K562 (cell line): ENCODE measurements around the gene CDCA5. TPM values are rescaled to one million over a fixed set of nuclear protein-coding genes. Genes with fewer than 3 reads are reported as not detected.

ENCODE experiments used
- ATAC-seq: fragments of 200-7000 bp; cut with Tn5 transposase; 3 replicates; pipeline ENCODE4 v1.9.1; 2020; ENCODE audit warnings: moderate library complexity
- BruUV-seq: library from RNA; stranded (reverse); fragments of 400-500 nt; replicated peaks from 2 replicates; lab custom pipeline; 2021; lab: Mats Ljungman, UMichigan
- CTCF ChIA-PET: fragments of 300-600 bp; formaldehyde crosslinking; extraction: SDS; loops from one replicate; lab custom pipeline; 2021; ENCODE audit warnings: low intra/inter-chr PET ratio; lab: Yijun Ruan, JAX
- POLR2A ChIA-PET: fragments of 300-600, 350-650 bp; sonication (Branson Sonifier 250); formaldehyde crosslinking; extraction: SDS; loops from one replicate; lab custom pipeline; 2021; ENCODE audit warnings: antibody characterized with exemption, inconsistent platforms; lab: Yijun Ruan, JAX
- DNase-seq, 4 experiments: peaks; one replicate each; pipeline versions ENCODE4 v3.0.0 to v3.0.0-alpha.2; 2011 to 2018; ENCODE audit warnings: low spot score in 3 of 4, mixed read lengths in 3 of 4; ENCODE audit errors: extremely low read depth in 1 of 4
- FAIRE-seq: peaks from 2 replicates; lab custom pipeline; 2011; peaks lifted over from hg19 to GRCh38; lab: Jason Lieb, UNC
- H2AFZ ChIP-seq: 2 replicates; pipeline ENCODE4 v1.6.0; 2011; ENCODE audit warnings: low read depth, low read length, control low read depth, inconsistent platforms
- H3K27ac ChIP-seq: fragments of 200-600 bp; 3 replicates; pipeline ENCODE4 v1.8.0; 2011; ENCODE audit warnings: low read depth, mild to moderate bottlenecking, control low read depth, inconsistent platforms, low read length, moderate library complexity, mixed read lengths; ENCODE audit errors: extremely low read depth
- H3K27me3 ChIP-seq, 2 experiments: fragments of 300-600 bp in 1 of 2; 2 replicates in 1 of 2; 3 replicates in 1 of 2; pipeline versions ENCODE4 v1.6.0 to v1.8.0; 2011; ENCODE audit warnings: inconsistent platforms in 2 of 2, low read length in 2 of 2, mild to moderate bottlenecking in 1 of 2, mixed read lengths in 1 of 2, moderate library complexity in 1 of 2; ENCODE audit not compliant: control insufficient read depth in 2 of 2, insufficient read depth in 2 of 2
- H3K36me3 ChIP-seq: fragments of 300-600 bp; 3 replicates; pipeline ENCODE4 v1.8.0; 2011; ENCODE audit warnings: mild to moderate bottlenecking, low read length, inconsistent platforms; ENCODE audit not compliant: control insufficient read depth, insufficient read depth
- H3K4me1 ChIP-seq, 2 experiments: fragments of 200-600 bp in 1 of 2; replicated peaks in 1 of 2; 2 replicates in 1 of 2; 3 replicates in 1 of 2; pipeline versions ENCODE4 v1.5.1 to v1.8.0; 2011; ENCODE audit warnings: inconsistent platforms in 2 of 2, low read length in 2 of 2, mild to moderate bottlenecking in 1 of 2, mixed read lengths in 1 of 2, moderate library complexity in 1 of 2; ENCODE audit not compliant: control insufficient read depth in 2 of 2, insufficient read depth in 2 of 2
- H3K4me2 ChIP-seq: 2 replicates; pipeline ENCODE4 v1.6.1; 2011; ENCODE audit warnings: low read length, control low read depth, inconsistent platforms, mixed read lengths; ENCODE audit not compliant: insufficient read depth
- H3K4me3 ChIP-seq: fragments of 200-600 bp; sonication (generic), shearing (Covaris generic); 2 replicates; pipeline ENCODE4 v1.5.1; 2016; ENCODE audit warnings: control low read depth, inconsistent platforms
- H3K79me2 ChIP-seq: fragments of 200-600 bp; 3 replicates; pipeline ENCODE4 v1.8.0; 2011; ENCODE audit warnings: low read length, inconsistent platforms; ENCODE audit not compliant: control insufficient read depth, insufficient read depth
- H3K9ac ChIP-seq, 2 experiments: 2 replicates each; pipeline versions ENCODE4 v1.6.0 to v1.6.1; 2011; ENCODE audit warnings: low read depth in 2 of 2, low read length in 2 of 2, control low read depth in 1 of 2, inconsistent platforms in 1 of 2, mild to moderate bottlenecking in 1 of 2, mixed read lengths in 1 of 2; ENCODE audit not compliant: insufficient read depth in 1 of 2
- H3K9me1 ChIP-seq: one replicate; pipeline ENCODE4 v1.6.0; 2011; ENCODE audit warnings: inconsistent platforms, mild to moderate bottlenecking, low read length, moderate library complexity; ENCODE audit not compliant: control insufficient read depth, insufficient read depth
- H3K9me3 ChIP-seq: replicated peaks from 2 replicates; pipeline ENCODE4 v1.5.1; 2011; ENCODE audit warnings: low read depth, low read length, inconsistent platforms; ENCODE audit not compliant: control insufficient read depth, insufficient read depth
- H4K20me1 ChIP-seq: replicated peaks from 2 replicates; pipeline ENCODE4 v1.6.1; 2011; ENCODE audit warnings: low read length, inconsistent platforms, mixed read lengths; ENCODE audit not compliant: control insufficient read depth, insufficient read depth
- CSDE1 ChIP-seq, 2 experiments: fragments of 450-650 bp; IDR thresholded peaks; 2 replicates each; pipeline ENCODE4 v1.6.1; 2016; ENCODE audit warnings: mild to moderate bottlenecking in 1 of 2
- ESRRA ChIP-seq: fragments of 450-650 bp; IDR thresholded peaks from 2 replicates; pipeline ENCODE4 v1.6.1; 2014; ENCODE audit warnings: low read depth, mild to moderate bottlenecking, moderate library complexity, borderline replicate concordance
- FOS ChIP-seq: IDR thresholded peaks from 3 replicates; pipeline ENCODE4 v1.6.1; 2011; ENCODE audit not compliant: insufficient read length; ENCODE audit errors: extremely low read depth
- ZFX ChIP-seq: sonication (generic); formaldehyde crosslinking; IDR thresholded peaks from 2 replicates; pipeline ENCODE4 v1.8.0; 2022; ENCODE audit warnings: mild to moderate bottlenecking, missing genetic modification reagents, moderate library complexity
- WGBS: fragments of 100-300 bp; shearing (Covaris generic); methylation state at CpG from one replicate; pipeline ENCODE4 v1.1.6; 2016; ENCODE audit warnings: low coverage, mixed read lengths; ENCODE audit not compliant: insufficient coverage; ENCODE audit errors: missing lambda C conversion rate; 5-methylcytosine and 5-hydroxymethylcytosine counted together
- in situ Hi-C: fragments of 300-500 bp; cut with MboI; formaldehyde crosslinking; loops from 4 replicates; pipeline ENCODE4 v1.15.0; 2018; ENCODE audit warnings: inconsistent platforms, mixed read lengths
- intact Hi-C: fragments of 100-400 bp; cut with micrococcal nuclease; formaldehyde crosslinking; loops from 2 replicates; pipeline ENCODE4 v1.14.2; 2022
- polyA plus RNA-seq, 8 experiments: library from polyadenylated mRNA; depleted of rRNA in 4 of 8; stranded (reverse) in 5 of 8; unstranded in 3 of 8; fragments of >200 nt; fragmentation: Nextera tagmentation in 2 of 8; fragmentation: Illumina TruSeq in 1 of 8; extraction: Ambion mirVana in 2 of 8; extraction: Trizol in 1 of 8; gene quantifications; 2 replicates each; pipeline versions ENCODE4 v1.2.1 to v1.2.3, GENCODE V29; 2011 to 2014; ENCODE audit warnings: inconsistent platforms in 1 of 8, missing spikeins in 1 of 8
- total RNA-seq, 7 experiments: library from RNA; depleted of rRNA in 6 of 7; stranded (reverse); fragments of >200 nt in 6 of 7; fragmentation: Illumina TruSeq in 2 of 7; extraction: Trizol in 2 of 7; gene quantifications; 2 replicates each; pipeline versions ENCODE4 v1.2.1 to v1.2.3, GENCODE V29; 2011 to 2021; ENCODE audit warnings: low replicate concordance in 1 of 7
- TF ChIP-seq, protein P1 (sequence below): fragments of 200-800 bp; sonication (Bioruptor generic); IDR thresholded peaks from 2 replicates; pipeline ENCODE4 v1.6.1; 2017; ENCODE audit warnings: missing genetic modification characterization, missing compliant biosample characterization

CDCA5 gene
- total and polyA plus RNA-seq, 9 of the 15 experiments (the other 6 are each of a cell fraction or from before 2014, with no cell fraction given): 18.9 to 94.3 (median 64.6) TPM

GRCh38 chr11:65065851-65066250, 18.0 kb downstream of the CDCA5 start:
- WGBS: 33% methylated on average over 7 of the region's 7 CpGs
- POLR2A ChIA-PET: interaction anchor here (0.5 to 1.4 kb wide), 6 partner anchors 10 to 229 kb away, joined by 3 to 6 read pairs (median 3); partner anchors contain the start of gene SAC3D1

More at GRCh38 chr11:65065851-65066250, 18.0 kb downstream of the CDCA5 start:
- Histone ChIP-seq H3K79me2 (no peaks in the 10 kb centered on the region), H3K4me2 (no peak overlapping the region), H3K4me3 (no peak overlapping the region), H3K9me3 (no peaks in the 10 kb centered on the region), H3K27me3 (no peaks in the 10 kb centered on the region), H4K20me1 (no peaks in the 10 kb centered on the region)
- FAIRE-seq: no peak
- no TSS peak for BruUV-seq
- CTCF ChIA-PET: no interaction called here
- DNase-seq: peak in 3 of 4 experiments; percentile 32 to 69 (median 57)
- TF ChIP-seq ESRRA: peak; percentile 80
- peak; percentile 47; the same call in 1 of the 2 replicates for TF ChIP-seq ZFX (CRISPR knock-in tag)
- TF ChIP-seq FOS: no peak
- TF ChIP-seq, protein P1, sequence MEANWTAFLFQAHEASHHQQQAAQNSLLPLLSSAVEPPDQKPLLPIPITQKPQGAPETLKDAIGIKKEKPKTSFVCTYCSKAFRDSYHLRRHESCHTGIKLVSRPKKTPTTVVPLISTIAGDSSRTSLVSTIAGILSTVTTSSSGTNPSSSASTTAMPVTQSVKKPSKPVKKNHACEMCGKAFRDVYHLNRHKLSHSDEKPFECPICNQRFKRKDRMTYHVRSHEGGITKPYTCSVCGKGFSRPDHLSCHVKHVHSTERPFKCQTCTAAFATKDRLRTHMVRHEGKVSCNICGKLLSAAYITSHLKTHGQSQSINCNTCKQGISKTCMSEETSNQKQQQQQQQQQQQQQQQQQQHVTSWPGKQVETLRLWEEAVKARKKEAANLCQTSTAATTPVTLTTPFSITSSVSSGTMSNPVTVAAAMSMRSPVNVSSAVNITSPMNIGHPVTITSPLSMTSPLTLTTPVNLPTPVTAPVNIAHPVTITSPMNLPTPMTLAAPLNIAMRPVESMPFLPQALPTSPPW (CRISPR knock-in tag): peak; percentile 42; the same call in 1 of the 2 replicates
- TF ChIP-seq CSDE1 (IDR thresholded peaks at IDR 0.05): no peak
- TF ChIP-seq, all 486 proteins: peak for 3
- Histone ChIP-seq H3K9ac (peak overlapping the region in 1 of 2 experiments; percentile 90; a peak in 2 of 4 replicates), H3K4me1 (peaks cover 11 to 26% of the 10 kb centered on the region in 2 experiments), H2AFZ (peak overlapping the region; percentile 80), H3K27ac (no peak overlapping the region), H3K9me1 (peaks cover 2% of the 10 kb centered on the region), H3K36me3 (no peaks in the 10 kb centered on the region)
- ATAC-seq: peak; percentile 6; the same call in 2 of the 3 replicates
- in situ Hi-C loops (no loop called here), intact Hi-C loops (no loop called here)
